ENCODE results near the gene CYTH1.

The CYTH1 gene

DNA sequence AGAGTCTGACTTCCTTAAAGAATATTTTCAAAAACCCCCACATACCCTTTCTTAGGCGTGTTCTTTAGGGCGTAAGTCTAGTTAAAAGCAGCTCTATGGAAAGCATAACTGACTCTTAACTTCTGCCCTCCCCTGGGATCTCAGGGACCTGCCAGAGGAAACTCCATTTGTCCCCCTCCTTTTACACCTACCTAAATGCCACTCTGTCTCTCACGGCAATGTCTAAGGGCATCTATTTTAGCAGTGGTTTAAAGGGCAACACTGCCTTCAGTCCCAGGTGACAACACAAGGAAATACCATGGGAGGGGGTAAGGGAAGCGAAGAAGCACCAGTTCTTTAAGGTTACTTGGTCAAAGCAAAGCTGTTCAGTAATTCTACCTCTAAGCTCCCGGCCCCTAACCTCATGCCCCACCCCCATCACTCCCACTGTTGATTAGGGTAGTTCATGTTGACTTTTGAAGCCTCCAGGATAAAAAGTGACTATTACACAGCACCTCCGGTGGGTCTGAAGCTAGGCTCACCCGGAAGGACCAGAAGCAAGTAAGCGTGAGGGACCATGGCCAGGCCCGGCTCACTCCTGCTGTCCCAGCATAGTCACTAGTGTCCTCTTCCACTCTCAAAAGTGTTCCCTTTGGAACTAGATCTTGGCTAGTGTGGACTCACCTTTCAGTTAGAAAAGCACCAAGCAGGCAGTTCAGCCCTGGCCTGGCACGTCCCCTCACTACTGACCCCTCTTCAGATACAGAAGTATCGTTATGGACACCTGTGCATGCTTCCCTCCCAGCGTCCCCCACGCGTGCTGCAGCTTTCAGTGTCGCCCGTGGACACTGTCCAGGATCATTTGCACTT is 47.1 kb downstream of the CYTH1 start:
- DNase-seq = no peak

GRCh38 chr17:78732354-78732753 is 49.7 kb downstream of the CYTH1 start:
- no peak for DNase-seq

DNA sequence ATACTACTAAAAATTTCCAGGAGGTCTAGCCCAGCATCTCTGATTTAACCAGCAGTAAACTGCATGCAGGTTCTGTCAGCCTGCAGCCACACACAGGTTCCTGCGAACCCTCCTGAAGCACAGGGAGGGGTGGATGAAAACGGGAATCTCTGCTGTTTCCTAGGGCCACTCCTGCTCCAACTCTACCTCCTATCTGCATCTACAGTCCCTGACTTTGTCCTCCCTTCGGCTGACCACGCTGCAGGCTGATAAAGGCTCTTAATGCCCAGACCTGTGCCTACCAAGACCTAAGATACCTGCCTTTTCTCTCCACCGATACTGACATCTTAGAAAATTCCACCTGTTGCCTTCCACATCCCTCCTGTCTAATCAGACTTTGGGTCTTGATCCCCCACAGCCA is 50.2 kb downstream of the CYTH1 start:
- DNase-seq = no peak

GRCh38 chr17:78729641-78730040 is 52.4 kb downstream of the CYTH1 start:
- DNase-seq = no peak

DNA sequence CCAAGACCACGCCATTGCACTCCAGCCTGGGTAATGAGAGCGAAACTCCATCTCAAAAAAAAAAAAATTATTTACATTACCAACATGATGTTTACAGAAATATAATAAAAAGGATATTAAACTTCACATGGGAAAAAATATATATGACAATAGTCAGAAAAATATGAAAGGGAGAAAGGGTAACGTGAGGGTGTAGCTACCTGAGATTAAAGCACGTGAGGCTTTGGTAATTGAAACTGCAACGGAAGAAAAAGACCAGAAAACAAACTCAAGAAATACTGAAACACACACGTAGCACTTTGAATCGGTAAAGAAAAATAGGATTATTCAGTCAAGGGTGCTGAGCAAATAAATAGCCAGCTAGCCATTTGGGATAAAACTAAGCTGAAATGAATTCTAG is 53.6 kb downstream of the CYTH1 start:
- DNase-seq = no peak

DNA sequence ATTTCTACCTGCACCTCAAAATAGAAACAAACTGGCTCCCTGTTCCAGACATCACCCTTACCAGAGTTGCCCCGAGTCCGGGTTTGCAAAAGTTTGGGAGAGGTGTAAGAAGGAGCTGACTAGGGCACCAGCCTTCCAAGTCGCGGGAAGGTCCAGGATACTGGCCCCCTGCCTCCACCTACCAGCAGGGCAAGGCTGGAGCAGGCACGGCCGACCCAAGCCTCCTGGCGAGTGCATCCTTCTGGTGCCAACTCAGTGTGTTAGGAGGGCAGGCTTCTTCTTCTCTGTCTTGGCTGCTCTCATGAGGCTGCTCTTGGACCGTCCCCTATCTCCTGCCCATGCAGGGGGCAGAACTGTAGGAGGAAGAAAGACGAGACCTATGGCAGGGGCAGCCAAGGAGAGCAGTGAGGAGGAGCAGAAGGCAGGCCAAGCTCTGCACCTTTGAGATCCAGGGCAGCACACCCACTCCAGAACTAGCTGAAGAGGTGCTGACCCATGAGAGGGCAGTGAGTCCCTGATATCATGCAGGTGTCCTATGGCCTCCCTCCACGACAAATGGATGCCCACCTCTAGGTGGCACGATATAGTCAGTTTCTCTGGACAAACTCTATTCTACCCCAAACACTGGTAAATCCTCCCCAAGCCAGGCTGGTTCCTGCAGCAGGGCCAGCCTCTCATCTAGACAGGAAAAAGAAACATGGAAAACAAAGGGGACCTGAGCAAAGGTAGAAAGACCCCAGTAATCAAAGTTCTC is 54.4 kb downstream of the CYTH1 start:
- DNase-seq = no peak

- DNase-seq = no peak
Observed at GRCh38 chr17:78727057-78727456, 55.0 kb downstream of the CYTH1 start.

DNA sequence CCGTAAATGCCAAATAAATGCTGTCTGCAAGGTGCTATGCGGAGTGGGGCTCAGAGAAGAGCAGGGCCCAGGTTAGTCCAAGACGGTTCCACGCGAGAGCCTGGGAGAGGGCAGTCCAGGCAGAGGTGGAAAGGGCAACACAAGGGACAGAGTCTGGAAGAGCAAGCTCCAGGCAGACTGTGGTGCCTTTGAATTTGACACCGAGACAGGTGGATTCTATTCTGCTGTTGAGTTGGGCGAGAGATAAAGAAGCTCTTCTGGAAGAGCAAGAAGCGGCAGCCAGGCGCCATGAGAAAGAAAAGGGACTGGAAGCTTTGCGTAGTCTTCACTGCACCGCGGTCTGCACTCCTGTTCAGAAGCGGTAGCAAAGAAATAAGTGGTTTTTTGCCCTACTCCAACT is 55.6 kb downstream of the CYTH1 start:
- DNase-seq = no peak

DNA sequence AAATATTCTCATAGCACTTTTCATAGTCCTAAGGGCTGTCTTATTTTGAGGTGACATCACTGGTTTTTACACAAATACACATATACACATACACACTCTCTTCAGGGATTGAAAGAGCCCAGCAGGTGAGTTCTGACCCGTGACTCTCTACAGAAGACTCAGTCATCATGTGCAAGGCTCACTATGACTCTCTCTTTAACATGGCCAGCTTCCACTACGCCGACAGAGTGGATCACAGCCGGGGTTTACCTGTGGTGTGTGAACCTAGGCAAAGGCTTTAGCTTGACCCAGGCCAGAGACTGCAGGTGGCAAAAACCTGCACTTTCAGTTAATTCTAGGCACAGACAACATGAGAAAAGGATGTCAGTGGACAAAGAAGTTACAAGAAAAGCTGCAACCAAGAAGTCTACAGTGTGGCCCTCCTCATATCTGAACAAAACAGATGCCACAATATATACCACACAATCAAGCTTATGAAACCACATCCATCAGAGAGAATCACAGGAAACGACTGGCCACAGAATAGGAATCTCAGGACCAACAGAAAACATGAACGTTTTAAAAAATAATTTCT is 56.5 kb downstream of the CYTH1 start:
- peak; percentile 54 for DNase-seq

DNA sequence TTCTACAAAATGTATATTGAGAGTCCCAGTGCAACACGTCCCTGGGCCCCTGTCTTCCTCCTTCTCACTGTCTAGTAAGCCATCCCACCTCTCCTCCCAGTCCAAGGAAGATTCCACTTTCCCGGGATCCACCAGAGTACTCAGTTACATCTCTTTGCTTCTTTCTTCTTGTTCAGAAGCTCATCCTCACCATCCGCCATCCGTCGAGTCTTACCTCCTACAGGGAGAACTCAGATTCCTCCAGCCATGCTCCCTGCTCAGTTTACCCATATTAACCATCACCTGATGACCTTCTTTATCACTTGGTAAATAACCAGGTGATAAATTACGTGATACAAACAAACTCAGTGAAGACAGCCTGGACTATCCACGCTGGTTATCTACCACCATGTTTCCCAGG is 57.1 kb downstream of the CYTH1 start:
- DNase-seq = no peak

DNA sequence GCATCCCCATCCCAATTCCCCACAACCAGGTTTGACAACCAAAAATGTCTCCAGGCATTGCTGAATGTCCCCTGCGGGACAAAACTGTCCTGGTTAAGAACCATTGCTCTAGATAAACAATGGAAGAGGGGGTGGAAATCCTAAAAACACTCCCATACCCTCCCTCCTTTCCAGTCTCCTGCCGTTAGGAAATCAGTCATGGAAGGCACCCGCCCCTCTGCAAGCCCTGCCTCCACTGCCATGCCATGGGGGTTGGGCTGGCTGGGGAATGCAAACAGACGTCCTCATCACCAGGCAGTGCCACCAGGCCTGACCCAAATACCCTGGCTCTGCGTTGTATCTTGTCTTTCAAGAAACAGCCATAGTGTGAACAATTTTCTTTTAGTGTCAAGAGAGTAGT is 57.5 kb downstream of the CYTH1 start:
- DNase-seq = no peak

DNA sequence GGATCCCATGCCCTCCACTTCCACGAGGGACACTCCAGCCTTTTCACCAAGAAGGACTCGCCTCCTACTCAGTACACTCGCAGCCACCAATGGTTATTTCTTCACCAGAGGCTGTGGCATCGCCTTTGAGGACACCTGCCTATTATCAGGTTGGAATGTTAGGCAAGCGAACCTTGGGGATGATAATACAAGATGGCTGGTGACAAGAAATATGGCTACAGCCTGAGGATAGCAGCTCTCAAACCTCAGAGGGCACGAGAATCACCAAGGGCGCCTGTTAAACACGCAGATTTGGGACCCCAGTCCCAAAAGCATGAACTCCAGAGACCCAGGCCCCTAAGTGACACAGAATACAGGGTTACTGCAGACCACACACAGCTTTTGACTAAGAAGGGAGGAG is 58.1 kb downstream of the CYTH1 start:
- no peak for DNase-seq

DNA sequence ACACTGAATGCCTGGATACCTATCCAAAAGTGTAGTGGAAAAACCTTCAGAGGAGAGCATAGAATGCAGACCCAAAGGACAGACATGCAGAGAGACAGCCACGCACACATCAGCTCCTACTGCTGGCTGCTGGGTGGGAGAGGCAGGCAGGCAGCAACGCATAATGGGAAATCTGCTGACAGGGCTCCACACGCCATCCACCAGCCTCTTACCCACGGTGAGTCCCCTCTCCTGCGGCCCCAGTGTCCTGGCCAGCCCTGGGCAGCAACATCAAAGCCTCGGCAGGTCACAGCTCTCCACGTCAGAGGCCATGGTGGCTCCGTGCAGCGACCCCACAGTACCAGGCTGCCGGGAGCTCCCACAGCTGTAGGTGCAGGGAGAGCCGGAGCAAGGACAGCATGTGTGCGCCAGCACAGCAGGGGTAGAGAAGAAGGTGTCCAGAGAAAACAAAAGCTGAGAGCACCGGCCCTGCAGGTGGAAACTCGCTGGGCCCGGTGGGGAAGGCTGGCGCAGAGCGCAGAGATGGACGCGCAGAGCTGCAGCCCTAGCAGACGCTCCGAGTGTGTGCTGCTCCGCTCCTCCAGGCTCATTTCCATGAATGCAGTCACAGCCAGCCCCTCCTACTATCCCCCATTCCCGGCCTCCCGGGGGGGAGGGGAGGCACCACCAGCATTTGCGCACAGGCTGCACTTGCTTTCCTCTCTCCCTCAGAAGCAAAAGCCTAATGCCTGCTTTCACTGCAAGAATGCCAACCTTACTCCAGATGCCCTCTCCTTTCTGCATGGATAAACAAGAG is 58.9 kb downstream of the CYTH1 start:
- DNase-seq = no peak

GRCh38 chr17:78722246-78722761 is 59.8 kb downstream of the CYTH1 start:
- DNase-seq = no peak

DNA sequence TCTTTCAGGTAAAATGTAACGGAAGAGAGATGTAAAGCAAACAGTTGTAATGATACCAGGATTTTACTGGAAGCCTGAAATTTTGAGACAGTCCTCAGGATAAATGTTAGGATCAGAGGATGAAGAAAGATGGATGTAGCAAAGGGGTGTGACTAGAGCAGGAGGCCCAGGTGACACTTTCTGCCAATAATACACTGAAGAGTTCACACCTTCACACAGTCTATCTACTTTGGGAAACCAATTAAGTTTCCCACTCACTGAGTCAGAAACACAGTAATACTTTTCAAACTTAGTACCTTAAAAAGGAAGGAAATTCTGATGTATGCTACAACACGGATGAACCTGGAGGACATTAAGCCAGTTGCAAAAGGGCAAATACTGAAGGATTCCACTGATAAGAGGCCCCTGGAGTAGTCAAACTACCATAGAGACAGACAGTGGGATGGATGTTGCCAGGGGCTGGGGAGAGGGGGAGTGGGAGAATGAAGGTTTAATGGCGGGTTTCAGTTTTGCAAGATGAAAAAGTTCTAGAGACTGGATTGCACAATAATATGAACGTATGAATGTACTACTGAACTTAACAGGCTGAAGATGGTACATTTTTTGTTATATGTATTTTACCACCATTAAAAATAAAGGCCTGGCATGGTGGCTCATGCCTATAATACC is 62.3 kb downstream of the CYTH1 start:
- DNase-seq = no peak

- DNase-seq = no peak
Observed at GRCh38 chr17:78718575-78719208, 63.4 kb downstream of the CYTH1 start.

- DNase-seq = no peak
Observed at GRCh38 chr17:78717431-78717980, 64.6 kb downstream of the CYTH1 start.

- DNase-seq = no peak
Observed at GRCh38 chr17:78716814-78717393, 65.2 kb downstream of the CYTH1 start.

- no peak for DNase-seq
Observed at GRCh38 chr17:78716292-78716691, 65.8 kb downstream of the CYTH1 start.

GRCh38 chr17:78715876-78716275 is 66.2 kb downstream of the CYTH1 start:
- DNase-seq = no peak
